Measurements from ENCODE around the gene MICU2. TPM values are rescaled to one million over a fixed set of nuclear protein-coding genes. Genes with fewer than 3 reads are reported as not detected.

The MICU2 gene
- total RNA-seq, 1 experiment from 2014 or later = 69.9 TPM

DNA sequence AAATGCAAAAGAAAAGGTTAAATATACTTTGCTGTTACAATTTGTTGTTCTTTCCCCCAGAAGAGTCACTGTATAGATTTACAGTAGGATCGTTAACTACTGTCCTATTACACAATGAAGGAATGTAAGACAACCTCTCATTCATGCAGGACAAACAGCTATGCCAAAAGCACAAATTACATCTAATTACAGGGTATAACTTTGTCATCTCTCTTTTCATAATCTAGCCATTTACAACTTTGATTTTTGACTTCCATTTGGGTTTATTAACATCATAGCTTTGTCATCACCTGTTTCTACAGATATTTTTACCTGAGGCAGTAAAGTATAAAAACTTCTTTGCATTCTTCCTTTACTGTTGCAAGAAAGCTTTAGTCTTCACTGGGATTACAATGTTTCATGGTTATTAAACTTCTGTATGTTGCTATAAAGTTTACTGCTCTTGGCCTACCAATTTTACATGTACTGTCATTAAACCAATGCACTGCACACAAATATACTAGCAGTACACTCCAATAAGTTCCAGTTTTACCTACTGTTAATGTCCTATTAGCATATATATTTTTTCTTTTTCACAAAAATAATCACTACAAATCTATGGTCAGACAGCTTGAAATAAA lies 18.9 kb downstream of the MICU2 start:
- Histone ChIP-seq H3F3A (ENCODE audit: low read length, unreplicated experiment) (no peaks in the 10 kb centered on the region), H3K9me3 (ENCODE audit: low read length) (no peaks in the 10 kb centered on the region; the same call in 1 of the 2 replicates), H3K4me2 (ENCODE audit: low read length) (no peak overlapping the region), H3K27ac (ENCODE audit: low read length) (no peak overlapping the region), H3K4me1 (ENCODE audit: insufficient read depth, low read length) (peaks cover 12% of the 10 kb centered on the region), H3K27me3 (ENCODE audit: low read length) (no peaks in the 10 kb centered on the region), H3K79me2 (ENCODE audit: low read length) (peaks cover 15% of the 10 kb centered on the region; the same call in 1 of the 2 replicates), H3K4me3 (ENCODE audit: low read length) (no peak overlapping the region), H3K9ac (ENCODE audit: low read length) (no peak overlapping the region), H3K36me3 (ENCODE audit: low read depth, low read length) (peaks cover 21% of the 10 kb centered on the region), H4K20me1 (ENCODE audit: low read length) (peaks cover 9% of the 10 kb centered on the region; the same call in 1 of the 2 replicates), H3K9me2 (replicated peaks; ENCODE audit: low read length) (no peaks in the 10 kb centered on the region), H2AFZ (ENCODE audit: low read length) (no peak overlapping the region)
- intact Hi-C loops (cut with micrococcal nuclease) = no loop called here
- ATAC-seq = no peak
- TF ChIP-seq, protein P1, sequence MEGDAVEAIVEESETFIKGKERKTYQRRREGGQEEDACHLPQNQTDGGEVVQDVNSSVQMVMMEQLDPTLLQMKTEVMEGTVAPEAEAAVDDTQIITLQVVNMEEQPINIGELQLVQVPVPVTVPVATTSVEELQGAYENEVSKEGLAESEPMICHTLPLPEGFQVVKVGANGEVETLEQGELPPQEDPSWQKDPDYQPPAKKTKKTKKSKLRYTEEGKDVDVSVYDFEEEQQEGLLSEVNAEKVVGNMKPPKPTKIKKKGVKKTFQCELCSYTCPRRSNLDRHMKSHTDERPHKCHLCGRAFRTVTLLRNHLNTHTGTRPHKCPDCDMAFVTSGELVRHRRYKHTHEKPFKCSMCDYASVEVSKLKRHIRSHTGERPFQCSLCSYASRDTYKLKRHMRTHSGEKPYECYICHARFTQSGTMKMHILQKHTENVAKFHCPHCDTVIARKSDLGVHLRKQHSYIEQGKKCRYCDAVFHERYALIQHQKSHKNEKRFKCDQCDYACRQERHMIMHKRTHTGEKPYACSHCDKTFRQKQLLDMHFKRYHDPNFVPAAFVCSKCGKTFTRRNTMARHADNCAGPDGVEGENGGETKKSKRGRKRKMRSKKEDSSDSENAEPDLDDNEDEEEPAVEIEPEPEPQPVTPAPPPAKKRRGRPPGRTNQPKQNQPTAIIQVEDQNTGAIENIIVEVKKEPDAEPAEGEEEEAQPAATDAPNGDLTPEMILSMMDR (conservative IDR thresholded peaks at IDR 0.05; ENCODE audit: low read depth, low read length) = no peak
- no peak for TF ChIP-seq EZH2 (IDR thresholded peaks at IDR 0.05; ENCODE audit: low read length, unreplicated experiment)
- POLR2A ChIA-PET (ENCODE audit: unreplicated experiment) = no interaction called here
- CTCF ChIA-PET = no interaction called here
- DNase-seq = no peak
- no TSS peak for BruUV-seq (replicated peaks)

DNA sequence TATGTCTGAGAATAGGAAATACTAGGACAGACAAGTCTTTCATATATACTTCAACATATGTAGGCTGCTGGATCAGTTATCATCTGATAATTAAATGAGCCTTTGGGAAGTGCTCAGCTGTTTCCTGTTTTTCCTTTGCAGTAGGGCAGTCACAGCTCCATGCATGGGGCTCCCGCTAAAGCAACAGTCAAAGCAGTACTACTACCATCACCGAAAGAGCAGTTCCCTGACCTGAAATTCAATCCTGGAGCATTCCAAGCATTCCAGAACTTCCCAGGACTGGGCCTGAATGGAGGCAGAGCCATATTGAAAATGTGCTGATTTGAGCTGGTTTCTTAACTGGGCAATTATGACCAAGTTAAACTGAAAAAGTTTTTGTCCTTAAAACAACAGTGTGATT lies 20.5 kb downstream of the MICU2 start:
- peaks cover 7% of the 10 kb centered on the region for H3K4me1 ChIP-seq (ENCODE audit: insufficient read depth, low read length)
- ATAC-seq (no peak), DNase-seq (no peak)
- no peaks in the 10 kb centered on the region; the same call in 1 of the 2 replicates for H3K9me3 ChIP-seq (ENCODE audit: low read length)
- no peak overlapping the region for H3K4me3 ChIP-seq (ENCODE audit: low read length)
- H2AFZ ChIP-seq (ENCODE audit: low read length) = no peak overlapping the region
- H3K4me2 ChIP-seq (ENCODE audit: low read length) = no peak overlapping the region
- intact Hi-C loops (cut with micrococcal nuclease) = no loop called here
- H3K79me2 ChIP-seq (ENCODE audit: low read length) = 0 out of 2 replicates have a peak, but pooled peaks cover 10% of the 10 kb centered on the region
- TF ChIP-seq EZH2 (IDR thresholded peaks at IDR 0.05; ENCODE audit: low read length, unreplicated experiment) = no peak
- TF ChIP-seq, protein P1 (conservative IDR thresholded peaks at IDR 0.05; ENCODE audit: low read depth, low read length) = no peak
- TF ChIP-seq EZH2phosphoT487 (IDR thresholded peaks at IDR 0.05; ENCODE audit: borderline replicate concordance, low read length) = no peak
- no peaks in the 10 kb centered on the region for H3K9me2 ChIP-seq (replicated peaks; ENCODE audit: low read length)
- ChIA-PET POLR2A (ENCODE audit: unreplicated experiment) (no interaction called here), CTCF (no interaction called here)
- no peaks in the 10 kb centered on the region for H3K27me3 ChIP-seq (ENCODE audit: low read length)
- H3K27ac ChIP-seq (ENCODE audit: low read length) = no peak overlapping the region
- peaks cover 4% of the 10 kb centered on the region; the same call in 1 of the 2 replicates for H4K20me1 ChIP-seq (ENCODE audit: low read length)
- no peaks in the 10 kb centered on the region for H3F3A ChIP-seq (ENCODE audit: low read length, unreplicated experiment)
- peaks cover 21% of the 10 kb centered on the region for H3K36me3 ChIP-seq (ENCODE audit: low read depth, low read length)
- H3K9ac ChIP-seq (ENCODE audit: low read length) = no peak overlapping the region
- no TSS peak for BruUV-seq (replicated peaks)

DNA sequence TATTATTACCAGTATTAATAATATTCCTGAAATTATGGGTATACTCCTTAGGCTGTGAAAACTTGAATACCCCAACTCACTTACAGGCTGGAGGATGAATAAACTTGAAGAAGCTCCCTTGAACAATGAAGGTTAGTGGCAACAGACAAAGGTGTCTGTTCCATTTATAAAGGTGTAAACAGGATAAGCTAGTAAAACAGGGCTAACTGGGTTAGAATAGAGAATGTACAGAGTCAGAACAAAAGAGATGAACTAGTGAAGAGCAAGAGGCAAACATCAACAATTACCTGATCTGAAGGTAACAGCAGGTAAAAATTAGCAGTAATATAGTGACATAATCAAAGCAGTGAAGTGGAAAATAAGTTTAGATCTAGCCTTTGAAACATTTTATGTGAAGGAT lies 23.2 kb downstream of the MICU2 start:
- ATAC-seq = no peak

More for the DNA sequence above, 23.2 kb downstream of the MICU2 start:
- BruUV-seq (replicated peaks) = no TSS peak
- H3F3A ChIP-seq (ENCODE audit: low read length, unreplicated experiment) = no peaks in the 10 kb centered on the region
- peaks cover 3% of the 10 kb centered on the region; the same call in 1 of the 2 replicates for H3K4me1 ChIP-seq (ENCODE audit: insufficient read depth, low read length)
- TF ChIP-seq EZH2phosphoT487 (IDR thresholded peaks at IDR 0.05; ENCODE audit: borderline replicate concordance, low read length) (no peak), EZH2 (IDR thresholded peaks at IDR 0.05; ENCODE audit: low read length, unreplicated experiment) (no peak)
- TF ChIP-seq, protein P1 (conservative IDR thresholded peaks at IDR 0.05; ENCODE audit: low read depth, low read length) = no peak
- H3K4me3 ChIP-seq (ENCODE audit: low read length) = no peak overlapping the region
- intact Hi-C loops (cut with micrococcal nuclease) = no loop called here
- no peak for DNase-seq
- no peaks in the 10 kb centered on the region for H4K20me1 ChIP-seq (ENCODE audit: low read length)
- ChIA-PET CTCF (no interaction called here), POLR2A (ENCODE audit: unreplicated experiment) (no interaction called here)
- 0 out of 2 replicates have a peak, but pooled peaks cover 4% of the 10 kb centered on the region for H3K79me2 ChIP-seq (ENCODE audit: low read length)
- H3K4me2 ChIP-seq (ENCODE audit: low read length) = no peak overlapping the region
- H3K9ac ChIP-seq (ENCODE audit: low read length) = no peak overlapping the region
- H3K9me3 ChIP-seq (ENCODE audit: low read length) = no peaks in the 10 kb centered on the region; the same call in 1 of the 2 replicates
- H3K36me3 ChIP-seq (ENCODE audit: low read depth, low read length) = peaks cover 21% of the 10 kb centered on the region
- no peak overlapping the region for H3K27ac ChIP-seq (ENCODE audit: low read length)
- no peaks in the 10 kb centered on the region for H3K27me3 ChIP-seq (ENCODE audit: low read length)
- H3K9me2 ChIP-seq (replicated peaks; ENCODE audit: low read length) = no peaks in the 10 kb centered on the region
- no peak overlapping the region for H2AFZ ChIP-seq (ENCODE audit: low read length)
